Transverse colon (tissue), 4 donors: ENCODE measurements around the gene C1orf226.

Source experiments
- CTCF ChIP-seq, 5 experiments: fragments of 200-600 bp in 3 of 5; fragments of 450-650 bp in 2 of 5; sonication (generic) in 3 of 5; IDR thresholded peaks; 1 replicate in 2 of 5; 2 replicates in 3 of 5; pipeline ENCODE4 v1.5.1; 2016 to 2017; ENCODE audit warnings: antibody characterized with exemption in 5 of 5, inconsistent platforms in 3 of 5, mild to moderate bottlenecking in 2 of 5, moderate library complexity in 1 of 5
- POLR2A ChIP-seq: fragments of 450-650 bp; IDR thresholded peaks from one replicate; pipeline ENCODE4 v1.6.1; 2016; ENCODE audit warnings: antibody characterized with exemption, mild to moderate bottlenecking, moderate library complexity
- POLR2AphosphoS5 ChIP-seq, 3 donors: sonication (generic); formaldehyde crosslinking; IDR thresholded peaks; one replicate each; pipeline ENCODE4 v1.6.1; 2016; ENCODE audit warnings: antibody characterized with exemption in 3 of 3

DNA sequence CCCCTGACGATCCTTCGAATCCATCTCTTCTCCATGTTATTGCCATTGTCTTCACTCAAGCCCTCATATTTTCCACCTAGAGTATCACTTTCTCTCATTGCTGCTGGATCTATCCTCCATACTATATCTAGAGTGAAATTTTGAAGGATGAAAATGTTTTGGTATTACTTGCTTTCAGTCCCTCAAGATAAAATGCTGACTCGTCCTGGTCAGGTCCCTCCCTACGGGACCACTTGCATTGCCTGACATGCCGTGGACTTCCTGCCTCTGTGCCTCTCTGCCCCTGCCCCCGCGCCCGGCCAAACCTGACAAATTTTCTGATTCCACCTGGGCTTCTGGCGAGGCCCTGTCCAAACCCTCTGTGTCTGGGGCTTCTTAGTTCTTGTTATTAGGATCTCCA is 28.4 kb upstream of the C1orf226 start:
- no peak for TF ChIP-seq CTCF (IDR thresholded peaks at IDR 0.05)
- TF ChIP-seq POLR2A = no peak
- no peak for TF ChIP-seq POLR2AphosphoS5 (IDR thresholded peaks at IDR 0.05)
